Natural killer cell treated with Interleukin-12 subunit alpha and Interleukin-12 subunit beta and Interleukin-15 and Interleukin-18, amount 100 ng/mL, for 72 hours (primary cell): Measurements from ENCODE around the gene FBXL17. TPM values are rescaled to one million over a fixed set of nuclear protein-coding genes. Genes with fewer than 3 reads are reported as not detected.
"Not testable (repeated sequence)": the region's sequence is repeated elsewhere in the genome, so short reads cannot be mapped to it uniquely, and the experiment has no call there.

Experiments used
- ATAC-seq, 2 donors: fragments of 150-1000 bp; cut with Tn5 transposase in 1 of 2; sonication (Bioruptor Pico), chemical (Tn5 transposase) in 1 of 2; 2 replicates each; pipeline ENCODE4 v1.10.0; 2021
- DNase-seq: peaks from one replicate; pipeline ENCODE4 v3.0.0; 2022; ENCODE audit warnings: low spot score
- H3K27ac Mint-ChIP-seq, 2 donors: 1 replicate in 1 of 2; 2 replicates in 1 of 2; pipeline ENCODE4 v1.8.0; 2022; ENCODE audit warnings: mixed read lengths in 2 of 2, mild to moderate bottlenecking in 1 of 2, moderate library complexity in 1 of 2
- H3K27me3 Mint-ChIP-seq, 2 donors: 1 replicate in 1 of 2; 2 replicates in 1 of 2; pipeline ENCODE4 v1.8.0; 2022; ENCODE audit warnings: mixed read lengths in 2 of 2
- H3K36me3 Mint-ChIP-seq: one replicate; pipeline ENCODE4 v1.8.0; 2022; ENCODE audit warnings: mixed read lengths
- H3K4me1 Mint-ChIP-seq, 2 donors: 1 replicate in 1 of 2; 2 replicates in 1 of 2; pipeline ENCODE4 v1.8.0; 2022; ENCODE audit warnings: low read depth in 2 of 2, mixed read lengths in 2 of 2, mild to moderate bottlenecking in 1 of 2
- H3K4me3 Mint-ChIP-seq: one replicate; pipeline ENCODE4 v1.8.0; 2022; ENCODE audit warnings: mixed read lengths
- H3K9me3 Mint-ChIP-seq: 2 replicates; pipeline ENCODE4 v1.8.0; 2022; ENCODE audit warnings: mixed read lengths
- total RNA-seq, 2 donors: library from RNA; stranded (reverse); gene quantifications; one replicate each; pipeline ENCODE4 v1.2.3, GENCODE V29; 2022

Gene FBXL17
- total RNA-seq, 2 donors from 2014 or later, result 11.5 to 14.1 TPM

DNA sequence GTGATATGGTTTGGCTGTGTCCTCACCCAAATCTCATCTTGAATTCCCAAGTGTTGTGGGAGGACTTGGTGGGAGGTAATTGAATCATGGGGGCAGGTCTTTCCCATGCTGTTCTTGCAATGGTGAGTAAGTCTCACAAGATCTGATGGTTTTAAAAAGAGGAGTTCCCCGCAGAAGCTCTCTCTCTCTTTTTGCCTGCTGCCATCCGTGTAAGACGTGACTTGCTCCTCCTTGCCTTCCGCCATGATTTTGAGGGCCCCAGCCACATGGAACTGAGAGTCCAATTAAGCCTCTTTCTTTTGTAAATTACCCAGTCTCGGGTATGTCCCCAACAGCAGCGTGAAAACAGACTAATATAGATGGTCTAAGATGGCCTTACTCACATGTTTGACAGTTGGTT, 210.1 kb downstream of the FBXL17 start:
- no peaks in the 10 kb centered on the region for H3K4me1 Mint-ChIP-seq
- ATAC-seq (no peak), DNase-seq (no peak)
- H3K4me3 Mint-ChIP-seq, result no peak overlapping the region
- H3K9me3 Mint-ChIP-seq, result no peaks in the 10 kb centered on the region
- no peaks in the 10 kb centered on the region for H3K27me3 Mint-ChIP-seq
- no peaks in the 10 kb centered on the region for H3K36me3 Mint-ChIP-seq
- no peak overlapping the region for H3K27ac Mint-ChIP-seq

GRCh38 chr5:108168915-108169314, 213.0 kb downstream of the FBXL17 start:
- no peak for ATAC-seq
- DNase-seq, result no peak
- H3K36me3 Mint-ChIP-seq, result no peaks in the 10 kb centered on the region
- H3K27ac Mint-ChIP-seq, result no peak overlapping the region
- H3K4me3 Mint-ChIP-seq, result no peak overlapping the region
- no peaks in the 10 kb centered on the region for H3K4me1 Mint-ChIP-seq
- no peaks in the 10 kb centered on the region for H3K9me3 Mint-ChIP-seq
- no peaks in the 10 kb centered on the region for H3K27me3 Mint-ChIP-seq

- DNase-seq (no peak), ATAC-seq (no peak)
- Mint-ChIP-seq H3K36me3 (no peaks in the 10 kb centered on the region), H3K4me1 (no peaks in the 10 kb centered on the region), H3K27me3 (no peaks in the 10 kb centered on the region), H3K4me3 (no peak overlapping the region), H3K27ac (no peak overlapping the region), H3K9me3 (no peaks in the 10 kb centered on the region)
These were observed 214.7 kb downstream of the FBXL17 start for GRCh38 chr5:108167174-108167573.

DNA sequence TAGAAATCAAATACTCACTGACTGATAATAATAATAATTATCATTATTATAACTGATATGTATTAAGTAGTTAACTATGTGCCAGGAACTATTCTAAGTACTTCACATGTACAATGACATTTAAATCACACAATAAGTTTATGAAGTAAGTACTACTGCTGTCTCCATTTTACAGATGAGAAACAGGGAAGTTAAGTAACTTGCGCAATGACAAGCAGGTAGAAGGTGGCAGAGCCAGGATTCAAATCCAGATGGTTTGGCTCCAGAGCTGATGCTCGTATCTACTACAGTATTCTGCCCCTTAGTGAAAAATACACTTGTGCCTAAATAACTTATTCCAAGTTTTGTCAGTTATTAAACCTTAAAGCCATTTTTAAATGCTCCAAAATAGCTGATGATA, 217.3 kb downstream of the FBXL17 start:
- Mint-ChIP-seq H3K36me3 (no peaks in the 10 kb centered on the region), H3K4me1 (no peaks in the 10 kb centered on the region), H3K27me3 (no peaks in the 10 kb centered on the region), H3K9me3 (no peaks in the 10 kb centered on the region), H3K27ac (no peak overlapping the region), H3K4me3 (no peak overlapping the region)
- ATAC-seq (no peak), DNase-seq (no peak)

DNA sequence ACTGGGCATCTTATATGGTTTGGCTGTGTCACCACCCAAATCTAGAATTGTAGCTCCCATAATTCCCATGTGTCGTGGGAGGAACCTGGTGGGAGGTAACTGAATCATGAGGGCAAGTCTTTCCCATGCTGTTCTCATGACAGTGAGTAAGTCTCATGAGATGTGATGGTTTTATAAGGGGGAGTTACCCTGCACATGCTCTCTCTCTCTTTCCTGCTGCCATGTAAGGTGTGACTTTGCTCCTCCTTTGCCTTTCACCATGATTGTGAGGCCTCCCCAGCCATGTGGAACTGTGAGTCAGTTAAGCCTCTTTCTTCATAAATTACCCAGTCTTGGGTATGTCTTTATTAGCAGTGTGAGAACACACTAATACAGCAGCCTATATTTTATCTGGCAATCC, 229.0 kb downstream of the FBXL17 start:
- not testable (repeated sequence) for ATAC-seq, DNase-seq, H3K27ac Mint-ChIP-seq, H3K4me3 Mint-ChIP-seq, H3K27me3 Mint-ChIP-seq, H3K4me1 Mint-ChIP-seq, H3K9me3 Mint-ChIP-seq, H3K36me3 Mint-ChIP-seq

DNA sequence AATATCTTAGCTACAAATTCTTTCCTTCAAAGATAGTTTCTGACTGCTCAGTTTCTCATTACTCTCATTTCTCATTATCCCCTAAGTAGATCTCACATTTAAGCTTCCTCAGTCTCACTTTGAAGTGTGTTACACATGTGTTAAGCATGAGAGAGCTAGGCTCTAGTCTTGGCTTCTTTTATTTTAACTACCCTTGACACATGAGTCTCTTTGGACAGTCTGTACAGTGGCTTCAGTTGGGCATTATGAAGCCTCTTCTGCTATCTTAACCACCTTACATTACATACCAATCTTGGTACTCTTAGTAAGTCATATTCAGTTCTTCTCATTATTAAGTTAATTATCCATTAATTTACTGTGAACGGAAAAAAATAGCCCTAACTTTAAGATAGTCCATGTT, 232.5 kb downstream of the FBXL17 start:
- Mint-ChIP-seq H3K4me3 (no peak overlapping the region), H3K36me3 (no peaks in the 10 kb centered on the region), H3K4me1 (peaks cover 13 to 19% of the 10 kb centered on the region in 2 donors), H3K9me3 (no peaks in the 10 kb centered on the region), H3K27ac (no peak overlapping the region), H3K27me3 (no peaks in the 10 kb centered on the region)
- ATAC-seq (no peak), DNase-seq (no peak)

GRCh38 chr5:108148715-108149139, 233.2 kb downstream of the FBXL17 start:
- Mint-ChIP-seq H3K9me3 (no peaks in the 10 kb centered on the region), H3K36me3 (no peaks in the 10 kb centered on the region), H3K27ac (peak overlapping the region in 1 of 2 donors; percentile 54), H3K4me3 (no peak overlapping the region), H3K27me3 (no peaks in the 10 kb centered on the region), H3K4me1 (peaks cover 13 to 19% of the 10 kb centered on the region in 2 donors)
- DNase-seq (no peak), ATAC-seq (no peak)

- no peaks in the 10 kb centered on the region for H3K36me3 Mint-ChIP-seq
- no peaks in the 10 kb centered on the region for H3K9me3 Mint-ChIP-seq
- no peaks in the 10 kb centered on the region for H3K27me3 Mint-ChIP-seq
- peak overlapping the region; percentile 51 to 54 for H3K27ac Mint-ChIP-seq
- ATAC-seq (peak in 1 of 2 donors; percentile 52), DNase-seq (no peak)
- peaks cover 13 to 19% of the 10 kb centered on the region in 2 donors for H3K4me1 Mint-ChIP-seq
- H3K4me3 Mint-ChIP-seq, result peak overlapping the region; percentile 66
These were observed 235.7 kb downstream of the FBXL17 start for GRCh38 chr5:108146222-108146621.

DNA sequence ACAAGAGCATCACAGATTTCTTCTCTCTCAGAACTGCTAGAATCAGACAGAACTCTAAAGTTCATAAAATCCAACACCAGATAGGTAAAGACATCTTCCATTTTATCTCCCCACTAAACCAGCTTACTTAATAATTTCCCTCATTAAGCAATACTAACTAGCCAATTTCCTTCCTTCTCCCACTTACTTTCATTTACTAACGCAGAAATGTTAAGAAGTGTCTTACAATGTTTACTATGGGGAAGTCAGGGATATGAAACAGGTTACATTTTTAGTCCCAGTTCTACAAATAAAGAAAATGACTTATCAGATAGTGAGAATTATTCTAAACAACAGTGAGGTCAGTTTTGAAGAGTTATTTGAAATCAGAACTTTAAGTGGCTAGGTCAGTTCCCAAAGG, 236.5 kb downstream of the FBXL17 start:
- Mint-ChIP-seq H3K36me3 (no peaks in the 10 kb centered on the region), H3K4me1 (peaks cover 13 to 19% of the 10 kb centered on the region in 2 donors), H3K27ac (peak overlapping the region in 1 of 2 donors; percentile 66), H3K4me3 (peak overlapping the region; percentile 0), H3K9me3 (no peaks in the 10 kb centered on the region), H3K27me3 (no peaks in the 10 kb centered on the region)
- DNase-seq, result no peak
- no peak for ATAC-seq

DNA sequence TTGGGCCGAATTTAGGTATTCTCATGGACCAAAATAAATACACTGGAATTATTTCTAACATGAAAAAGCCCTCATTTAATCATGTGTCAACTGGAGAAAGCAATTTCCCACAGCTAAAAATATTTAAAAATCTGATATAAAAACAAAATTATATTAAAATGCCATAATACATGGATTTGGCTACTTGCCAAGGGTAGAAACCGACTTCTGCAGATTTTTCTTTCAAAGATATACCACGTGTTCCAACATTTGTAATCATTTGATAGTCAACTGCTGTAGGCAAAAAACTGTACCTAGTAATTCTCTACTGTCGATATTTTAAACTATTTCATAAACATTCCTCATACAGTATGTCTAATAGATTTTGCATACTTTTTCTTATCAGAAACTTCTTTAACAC, 237.6 kb downstream of the FBXL17 start:
- no peaks in the 10 kb centered on the region for H3K36me3 Mint-ChIP-seq
- DNase-seq (no peak), ATAC-seq (no peak)
- H3K27ac Mint-ChIP-seq, result no peak overlapping the region
- peaks cover 13 to 19% of the 10 kb centered on the region in 2 donors for H3K4me1 Mint-ChIP-seq
- no peaks in the 10 kb centered on the region for H3K27me3 Mint-ChIP-seq
- no peak overlapping the region for H3K4me3 Mint-ChIP-seq
- H3K9me3 Mint-ChIP-seq, result no peaks in the 10 kb centered on the region

- no peaks in the 10 kb centered on the region for H3K36me3 Mint-ChIP-seq
- H3K27ac Mint-ChIP-seq, result no peak overlapping the region
- H3K9me3 Mint-ChIP-seq, result no peaks in the 10 kb centered on the region
- no peaks in the 10 kb centered on the region for H3K27me3 Mint-ChIP-seq
- no peak for ATAC-seq
- no peak for DNase-seq
- H3K4me1 Mint-ChIP-seq, result peaks cover 13 to 19% of the 10 kb centered on the region in 2 donors
- no peak overlapping the region for H3K4me3 Mint-ChIP-seq
These were observed 238.3 kb downstream of the FBXL17 start for GRCh38 chr5:108143581-108143980.

GRCh38 chr5:108141676-108142075, 240.2 kb downstream of the FBXL17 start:
- Mint-ChIP-seq H3K4me3 (no peak overlapping the region), H3K36me3 (no peaks in the 10 kb centered on the region), H3K27me3 (no peaks in the 10 kb centered on the region), H3K27ac (no peak overlapping the region), H3K9me3 (no peaks in the 10 kb centered on the region), H3K4me1 (peaks cover 13 to 14% of the 10 kb centered on the region in 2 donors)
- ATAC-seq, result peak; percentile 76 to 85
- no peak for DNase-seq

GRCh38 chr5:108136493-108136892, 245.4 kb downstream of the FBXL17 start:
- no peaks in the 10 kb centered on the region for H3K4me1 Mint-ChIP-seq
- no peaks in the 10 kb centered on the region for H3K36me3 Mint-ChIP-seq
- H3K4me3 Mint-ChIP-seq, result no peak overlapping the region
- ATAC-seq (no peak), DNase-seq (no peak)
- H3K9me3 Mint-ChIP-seq, result no peaks in the 10 kb centered on the region
- no peak overlapping the region for H3K27ac Mint-ChIP-seq
- no peaks in the 10 kb centered on the region for H3K27me3 Mint-ChIP-seq

GRCh38 chr5:108129129-108129528, 252.8 kb downstream of the FBXL17 start:
- Mint-ChIP-seq H3K27ac (no peak overlapping the region), H3K36me3 (no peaks in the 10 kb centered on the region), H3K27me3 (no peaks in the 10 kb centered on the region), H3K4me1 (peaks cover 0 to 5% of the 10 kb centered on the region in 2 donors), H3K9me3 (no peaks in the 10 kb centered on the region), H3K4me3 (no peak overlapping the region)
- ATAC-seq, result no peak
- DNase-seq, result no peak

DNA sequence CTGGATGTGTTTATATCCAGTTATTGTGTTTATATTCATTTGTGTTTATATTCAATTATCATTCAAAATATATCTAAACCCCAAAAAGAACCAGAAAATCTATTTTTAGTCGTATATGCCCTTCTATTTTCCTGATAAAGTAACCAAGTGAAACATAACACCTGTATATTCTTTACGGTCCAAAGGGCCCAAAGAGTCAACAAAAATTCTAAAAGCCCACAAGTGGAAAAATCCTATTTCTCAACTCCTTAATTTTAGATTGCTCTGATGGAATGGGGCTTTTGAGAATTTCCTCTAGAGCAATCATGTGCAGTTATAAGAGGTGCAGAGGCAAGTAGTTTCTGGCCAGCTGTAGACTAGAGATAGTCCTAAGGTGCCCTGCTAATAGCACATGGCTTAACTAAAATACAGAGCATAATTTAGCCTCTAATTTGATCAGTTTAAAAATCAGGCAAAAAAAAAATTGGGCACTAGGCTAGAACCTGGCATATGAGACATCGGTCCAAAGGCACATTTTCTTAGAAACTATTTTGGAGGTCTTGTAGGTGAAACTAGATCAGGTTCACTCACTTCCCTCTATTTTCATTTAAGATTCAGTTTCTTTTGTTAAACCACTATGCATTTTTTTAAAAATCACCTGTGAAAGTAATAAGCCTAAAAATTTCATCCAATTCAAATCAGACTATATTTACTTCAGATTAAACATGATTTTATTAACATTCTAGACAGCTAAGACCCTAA, 256.0 kb downstream of the FBXL17 start:
- H3K9me3 Mint-ChIP-seq, result no peaks in the 10 kb centered on the region
- H3K4me3 Mint-ChIP-seq, result no peak overlapping the region
- H3K27ac Mint-ChIP-seq, result no peak overlapping the region
- H3K4me1 Mint-ChIP-seq, result peaks cover 0 to 5% of the 10 kb centered on the region in 2 donors
- DNase-seq (no peak), ATAC-seq (no peak)
- H3K36me3 Mint-ChIP-seq, result no peaks in the 10 kb centered on the region
- no peaks in the 10 kb centered on the region for H3K27me3 Mint-ChIP-seq
